Lung (tissue), 12 donors: ENCODE data around the gene GABRG1. TPM values are rescaled to one million over a fixed set of nuclear protein-coding genes. Genes with fewer than 3 reads are reported as not detected.
A peak's percentile ranks its signal among the peaks of the same experiment; 100 is the strongest.

ENCODE experiments used
- ATAC-seq: fragments of 200-7000 bp; cut with Tn5 transposase; one replicate; pipeline ENCODE4 v1.9.1; 2020; ENCODE audit warnings: moderate number of reproducible peaks; ENCODE audit not compliant: insufficient read depth, low FRiP score
- DNase-seq, 3 donors: peaks; one replicate each; pipeline ENCODE4 v3.0.0-alpha.2; 2013 to 2017
- H3K27ac ChIP-seq, 2 donors: one replicate each; pipeline ENCODE4 v1.5.1; 2013; ENCODE audit warnings: mild to moderate bottlenecking in 2 of 2, moderate library complexity in 2 of 2, control low read depth in 1 of 2, inconsistent platforms in 1 of 2, low read depth in 1 of 2, low read length in 1 of 2
- H3K27me3 ChIP-seq, 3 donors: one replicate each; pipeline ENCODE4 v1.5.1; 2013; ENCODE audit warnings: low read length in 2 of 3; ENCODE audit not compliant: control insufficient read depth in 3 of 3, insufficient read depth in 3 of 3
- H3K36me3 ChIP-seq, 4 donors: one replicate each; pipeline ENCODE4 v1.5.1; 2013; ENCODE audit warnings: low read length in 4 of 4, mild to moderate bottlenecking in 1 of 4, moderate library complexity in 1 of 4; ENCODE audit not compliant: control insufficient read depth in 4 of 4, insufficient read depth in 4 of 4
- H3K4me1 ChIP-seq, 5 donors: one replicate each; pipeline ENCODE4 v1.5.1; 2013; ENCODE audit warnings: low read length in 5 of 5, mild to moderate bottlenecking in 2 of 5, moderate library complexity in 1 of 5; ENCODE audit not compliant: control insufficient read depth in 5 of 5, insufficient read depth in 5 of 5
- H3K4me3 ChIP-seq: one replicate; pipeline ENCODE4 v1.5.1; 2013; ENCODE audit warnings: mild to moderate bottlenecking, control low read depth, moderate library complexity
- H3K9ac ChIP-seq, 2 donors: one replicate each; pipeline ENCODE4 v1.5.1; 2013; ENCODE audit warnings: low read length in 2 of 2, control low read depth in 1 of 2; ENCODE audit not compliant: insufficient read depth in 1 of 2
- H3K9me3 ChIP-seq, 4 donors: one replicate each; pipeline ENCODE4 v1.5.1; 2013; ENCODE audit warnings: low read length in 3 of 4, mild to moderate bottlenecking in 1 of 4, moderate library complexity in 1 of 4; ENCODE audit not compliant: control insufficient read depth in 4 of 4, insufficient read depth in 3 of 4
- CTCF ChIP-seq: IDR thresholded peaks from 2 replicates; pipeline ENCODE4 v1.5.1; 2012; ENCODE audit warnings: mild to moderate bottlenecking; ENCODE audit errors: control extremely low read depth, extremely low read depth
- WGBS, 2 donors: extraction: QIAGEN DNeasy Blood & Tissue Kit; methylation state at CpG; one replicate each; pipeline ENCODE4 v1.1.7; 2013; 5-methylcytosine and 5-hydroxymethylcytosine counted together
- polyA plus RNA-seq, 2 donors: library from polyadenylated mRNA; stranded (reverse); fragments of 200-250 nt; gene quantifications; one replicate each; pipeline ENCODE4 v1.2.1, GENCODE V29; 2013
- total RNA-seq, 2 donors: library from RNA; depleted of rRNA in 1 of 2; stranded (reverse); fragments of >200 nt in 1 of 2; gene quantifications; one replicate each; pipeline ENCODE4 v1.2.1, GENCODE V29; 2014 to 2021
- donor health status: control.
- donor health status: control.
- donor health status: Bipolar disorder and iron deficiency.
- donor health status: healthy.
- donor health status: DM: yes; HTN: yes; CAD: no.

GABRG1 gene
- total and polyA plus RNA-seq, 4 donors: 0.23 TPM; not detected in 3

- H3K9me3 ChIP-seq: no peaks in the 10 kb centered on the region
- 85 to 91% methylated on average over 2 of the region's 2 CpGs for WGBS, 2 donors
- no peak for TF ChIP-seq CTCF
- no peak overlapping the region for H3K4me3 ChIP-seq
- no peaks in the 10 kb centered on the region for H3K4me1 ChIP-seq
- no peak for DNase-seq
- ATAC-seq: no peak
- H3K27me3 ChIP-seq: no peaks in the 10 kb centered on the region
- H3K36me3 ChIP-seq: no peaks in the 10 kb centered on the region
- no peak overlapping the region for H3K9ac ChIP-seq
- H3K27ac ChIP-seq: no peak overlapping the region
Measured at GRCh38 chr4:46051392-46051791, 72.5 kb downstream of the GABRG1 start.

DNA sequence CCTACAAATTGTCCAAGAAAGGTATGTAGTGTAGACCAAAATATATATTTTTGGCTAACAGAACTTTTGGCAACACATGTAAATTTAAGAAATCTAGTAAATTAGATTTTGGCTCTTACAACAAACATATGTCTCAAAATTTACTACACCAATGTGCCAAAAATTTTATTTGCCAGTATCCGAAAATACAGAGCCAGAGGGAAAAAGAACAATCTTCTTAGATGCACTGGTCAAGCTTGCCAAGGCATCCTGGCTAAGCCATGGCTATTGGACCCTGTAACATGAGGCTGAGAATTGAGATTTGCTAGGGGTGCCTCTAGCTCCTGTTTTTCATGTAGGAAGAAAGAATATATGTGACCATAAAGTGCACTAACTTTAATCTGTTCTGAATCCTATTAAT is 91.8 kb downstream of the GABRG1 start:
- no peaks in the 10 kb centered on the region for H3K27me3 ChIP-seq
- no peaks in the 10 kb centered on the region for H3K4me1 ChIP-seq
- peaks cover 0 to 2% (median 0%) of the 10 kb centered on the region in 4 donors for H3K9me3 ChIP-seq
- H3K27ac ChIP-seq: no peak overlapping the region
- ATAC-seq (no peak), DNase-seq (no peak)
- H3K36me3 ChIP-seq: no peaks in the 10 kb centered on the region
- H3K4me3 ChIP-seq: no peak overlapping the region
- WGBS, 2 donors: 75% methylated on average over 1 of the region's 1 CpG
- no peak overlapping the region for H3K9ac ChIP-seq
- TF ChIP-seq CTCF: no peak

- no peaks in the 10 kb centered on the region for H3K9me3 ChIP-seq
- no peak overlapping the region for H3K27ac ChIP-seq
- H3K36me3 ChIP-seq: no peaks in the 10 kb centered on the region
- no peak for TF ChIP-seq CTCF
- H3K27me3 ChIP-seq: no peaks in the 10 kb centered on the region
- no peak overlapping the region for H3K9ac ChIP-seq
- ATAC-seq: no peak
- no peak overlapping the region for H3K4me3 ChIP-seq
- DNase-seq: peak in 2 of 3 donors; percentile 35 to 49
- H3K4me1 ChIP-seq: no peaks in the 10 kb centered on the region
Measured at GRCh38 chr4:46016306-46016705, 107.5 kb downstream of the GABRG1 start.

DNA sequence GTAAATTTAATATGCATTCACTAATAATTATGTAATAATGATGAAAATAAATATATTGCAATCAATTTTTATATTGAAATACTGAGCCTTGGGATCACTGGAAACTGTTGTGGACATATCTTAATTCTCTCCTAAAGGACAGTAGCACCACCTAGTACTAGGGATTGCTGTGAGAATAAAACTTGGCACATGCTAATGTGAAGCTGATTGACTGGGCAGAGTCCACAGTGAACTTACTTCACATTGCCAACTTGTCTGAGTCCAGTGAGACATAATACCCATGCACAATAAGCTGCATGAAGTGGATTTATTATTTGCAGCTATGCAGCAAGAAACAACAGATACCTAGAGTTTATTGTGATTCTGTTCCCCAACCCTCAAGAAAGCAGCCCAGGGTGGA is 131.1 kb downstream of the GABRG1 start:
- Histone ChIP-seq H3K4me1 (no peaks in the 10 kb centered on the region), H3K4me3 (no peak overlapping the region), H3K36me3 (no peaks in the 10 kb centered on the region), H3K9me3 (no peaks in the 10 kb centered on the region), H3K27ac (no peak overlapping the region), H3K27me3 (no peaks in the 10 kb centered on the region), H3K9ac (no peak overlapping the region)
- DNase-seq (no peak), ATAC-seq (no peak)
- no peak for TF ChIP-seq CTCF
